Breast epithelium (tissue), 4 donors: Measurements from ENCODE around the gene DCAKD. TPM values are rescaled to one million over a fixed set of nuclear protein-coding genes. Genes with fewer than 3 reads are reported as not detected.

ENCODE experiments used
- DNase-seq, 2 donors: peaks; one replicate each; pipeline ENCODE4 v3.0.0-alpha.2; 2019; ENCODE audit warnings: low spot score in 2 of 2
- H3K27ac ChIP-seq, 2 donors: fragments of 200-600 bp; sonication (generic) in 1 of 2; one replicate each; pipeline ENCODE4 v1.5.1; 2016 to 2019; ENCODE audit warnings: mild to moderate bottlenecking in 1 of 2
- H3K27me3 ChIP-seq, 2 donors: fragments of 200-600 bp; sonication (generic) in 1 of 2; one replicate each; pipeline versions ENCODE4 v1.5.1 to v1.6.0; 2017 to 2019; ENCODE audit warnings: control low read depth in 1 of 2, mild to moderate bottlenecking in 1 of 2
- H3K36me3 ChIP-seq: fragments of 200-600 bp; one replicate; pipeline ENCODE4 v1.5.1; 2019
- H3K4me1 ChIP-seq, 2 donors: fragments of 200-600 bp; sonication (generic); one replicate each; pipeline ENCODE4 v1.5.1; 2016 to 2019; ENCODE audit warnings: control low read depth in 1 of 2
- H3K4me3 ChIP-seq, 3 donors: fragments of 200-600 bp; sonication (generic); 1 replicate in 2 of 3; 2 replicates in 1 of 3; pipeline ENCODE4 v1.5.1; 2016 to 2019; ENCODE audit warnings: mild to moderate bottlenecking in 3 of 3, moderate library complexity in 2 of 3
- H3K9me3 ChIP-seq, 2 donors: fragments of 200-600 bp; sonication (generic) in 1 of 2; one replicate each; pipeline ENCODE4 v1.5.1; 2016 to 2019; ENCODE audit warnings: control low read depth in 1 of 2
- POLR2A ChIP-seq: fragments of 450-650 bp; IDR thresholded peaks from one replicate; pipeline ENCODE4 v1.6.1; 2016; ENCODE audit warnings: antibody characterized with exemption, mild to moderate bottlenecking, moderate library complexity
- POLR2AphosphoS5 ChIP-seq, 3 donors: sonication (generic); formaldehyde crosslinking; IDR thresholded peaks; one replicate each; pipeline ENCODE4 v1.6.1; 2017; ENCODE audit warnings: antibody characterized with exemption in 3 of 3
- intact Hi-C: fragments of 100-400 bp; cut with DNase I; formaldehyde crosslinking; loops from one replicate; pipeline ENCODE4 v1.15.1; 2023; ENCODE audit warnings: low total_unique reads
- total RNA-seq, 3 donors: library from RNA; depleted of rRNA; stranded (reverse); fragments of >200 nt; gene quantifications; one replicate each; pipeline ENCODE4 v1.1.0, GENCODE V29; 2016
- TF ChIP-seq, protein P1 (sequence below), 3 donors: fragments of 450-650 bp; IDR thresholded peaks; one replicate each; pipeline ENCODE4 v1.5.1; 2016 to 2017; ENCODE audit warnings: antibody characterized with exemption in 3 of 3, mild to moderate bottlenecking in 3 of 3, moderate library complexity in 3 of 3

Gene DCAKD
- total RNA-seq, 3 donors from 2014 or later = 44.0 to 76.8 (median 48.2) TPM

DNA sequence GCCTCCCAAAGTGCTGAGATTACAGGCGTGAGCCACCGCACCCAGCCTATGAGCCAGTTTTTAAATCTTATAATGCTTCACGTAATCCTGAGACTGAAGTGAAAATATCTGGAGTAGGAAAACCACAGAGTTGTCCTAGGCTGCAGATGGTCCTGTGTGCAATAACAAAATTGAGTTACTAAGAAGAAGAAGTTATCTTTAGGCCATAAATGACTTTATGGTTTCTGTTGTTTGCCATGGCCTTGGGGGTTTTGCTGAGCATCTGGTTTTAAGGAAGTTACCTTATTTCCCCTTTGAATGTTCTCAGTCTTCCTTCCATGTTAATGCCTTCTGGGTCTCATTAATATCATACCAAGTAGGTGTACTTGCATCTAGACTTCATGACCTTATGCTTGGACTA, 26.2 kb upstream of the DCAKD start:
- intact Hi-C loops = no loop called here
- Histone ChIP-seq H3K4me3 (no peak overlapping the region), H3K36me3 (no peaks in the 10 kb centered on the region), H3K27me3 (no peaks in the 10 kb centered on the region), H3K4me1 (peaks cover 0 to 21% of the 10 kb centered on the region in 2 donors), H3K9me3 (no peaks in the 10 kb centered on the region), H3K27ac (peak overlapping the region; percentile 66 to 72)
- no peak for TF ChIP-seq POLR2AphosphoS5 (IDR thresholded peaks at IDR 0.05)
- TF ChIP-seq, protein P1, sequence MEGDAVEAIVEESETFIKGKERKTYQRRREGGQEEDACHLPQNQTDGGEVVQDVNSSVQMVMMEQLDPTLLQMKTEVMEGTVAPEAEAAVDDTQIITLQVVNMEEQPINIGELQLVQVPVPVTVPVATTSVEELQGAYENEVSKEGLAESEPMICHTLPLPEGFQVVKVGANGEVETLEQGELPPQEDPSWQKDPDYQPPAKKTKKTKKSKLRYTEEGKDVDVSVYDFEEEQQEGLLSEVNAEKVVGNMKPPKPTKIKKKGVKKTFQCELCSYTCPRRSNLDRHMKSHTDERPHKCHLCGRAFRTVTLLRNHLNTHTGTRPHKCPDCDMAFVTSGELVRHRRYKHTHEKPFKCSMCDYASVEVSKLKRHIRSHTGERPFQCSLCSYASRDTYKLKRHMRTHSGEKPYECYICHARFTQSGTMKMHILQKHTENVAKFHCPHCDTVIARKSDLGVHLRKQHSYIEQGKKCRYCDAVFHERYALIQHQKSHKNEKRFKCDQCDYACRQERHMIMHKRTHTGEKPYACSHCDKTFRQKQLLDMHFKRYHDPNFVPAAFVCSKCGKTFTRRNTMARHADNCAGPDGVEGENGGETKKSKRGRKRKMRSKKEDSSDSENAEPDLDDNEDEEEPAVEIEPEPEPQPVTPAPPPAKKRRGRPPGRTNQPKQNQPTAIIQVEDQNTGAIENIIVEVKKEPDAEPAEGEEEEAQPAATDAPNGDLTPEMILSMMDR (IDR thresholded peaks at IDR 0.05) = no peak
- TF ChIP-seq POLR2A = no peak
- no peak for DNase-seq

DNA sequence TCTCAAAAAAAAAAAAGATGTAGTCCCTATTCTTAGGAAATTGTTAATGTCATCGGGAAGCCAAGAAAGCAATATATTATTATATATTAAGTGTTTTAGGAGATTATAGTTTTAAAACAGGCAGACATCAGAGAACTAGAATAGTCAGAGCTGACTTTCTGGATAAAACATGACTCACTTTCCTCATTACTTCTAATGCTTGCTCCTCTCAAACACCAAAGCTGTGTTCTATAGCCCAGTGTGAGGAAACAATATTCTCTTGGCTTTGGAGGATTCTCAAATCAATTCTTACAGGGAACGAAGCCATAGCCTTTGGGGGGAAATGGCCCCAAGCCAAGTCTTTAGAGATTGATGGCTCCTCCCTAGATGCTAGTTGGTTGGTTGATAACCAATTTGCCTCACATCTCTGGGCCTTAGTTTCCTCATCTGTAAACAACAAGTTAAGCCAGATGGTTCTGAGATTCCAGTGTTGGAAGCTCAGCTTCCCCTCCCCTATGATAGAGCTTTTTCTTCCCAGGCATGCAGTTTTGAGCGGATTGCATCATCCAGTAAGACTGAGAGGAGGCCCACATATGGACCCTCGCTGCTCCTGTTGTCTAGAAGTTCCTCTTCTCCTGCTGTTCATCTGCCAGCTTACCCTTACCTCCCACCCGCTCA, 22.1 kb upstream of the DCAKD start:
- intact Hi-C loops = no loop called here
- Histone ChIP-seq H3K36me3 (no peaks in the 10 kb centered on the region), H3K4me1 (peaks cover 0 to 7% of the 10 kb centered on the region in 2 donors), H3K9me3 (no peaks in the 10 kb centered on the region), H3K27ac (peak overlapping the region; percentile 71 to 81), H3K27me3 (no peaks in the 10 kb centered on the region), H3K4me3 (no peak overlapping the region)
- TF ChIP-seq POLR2A (no peak), POLR2AphosphoS5 (IDR thresholded peaks at IDR 0.05) (peak; percentile 28 to 41 (median 35))
- TF ChIP-seq, protein P1 (IDR thresholded peaks at IDR 0.05) = no peak
- no peak for DNase-seq

DNA sequence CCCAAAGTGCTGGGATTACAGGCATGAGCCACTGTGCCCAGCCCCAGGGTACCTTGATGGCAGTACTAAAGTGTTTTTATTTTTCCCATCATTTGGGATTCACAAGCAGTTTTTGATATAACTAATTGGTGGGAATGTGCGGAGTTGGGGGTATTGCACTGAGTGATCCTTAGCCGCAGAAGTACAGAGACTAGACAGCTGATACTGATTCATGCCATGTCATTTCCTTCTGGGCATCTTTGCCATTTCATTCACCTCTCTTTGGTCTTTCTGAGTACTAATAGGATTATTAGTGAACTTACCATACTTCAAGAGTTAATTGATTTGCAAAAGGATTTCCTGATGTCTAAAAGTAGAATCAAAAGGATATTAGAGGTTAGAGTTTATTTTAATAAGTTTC, 19.4 kb upstream of the DCAKD start:
- no peak for DNase-seq
- Histone ChIP-seq H3K36me3 (no peaks in the 10 kb centered on the region), H3K4me1 (peaks cover 0 to 7% of the 10 kb centered on the region in 2 donors), H3K27me3 (no peaks in the 10 kb centered on the region), H3K9me3 (no peaks in the 10 kb centered on the region), H3K27ac (no peak overlapping the region), H3K4me3 (no peak overlapping the region)
- intact Hi-C loops = no loop called here
- TF ChIP-seq POLR2AphosphoS5 (IDR thresholded peaks at IDR 0.05) (no peak), POLR2A (no peak)
- TF ChIP-seq, protein P1 (IDR thresholded peaks at IDR 0.05) = no peak

DNA sequence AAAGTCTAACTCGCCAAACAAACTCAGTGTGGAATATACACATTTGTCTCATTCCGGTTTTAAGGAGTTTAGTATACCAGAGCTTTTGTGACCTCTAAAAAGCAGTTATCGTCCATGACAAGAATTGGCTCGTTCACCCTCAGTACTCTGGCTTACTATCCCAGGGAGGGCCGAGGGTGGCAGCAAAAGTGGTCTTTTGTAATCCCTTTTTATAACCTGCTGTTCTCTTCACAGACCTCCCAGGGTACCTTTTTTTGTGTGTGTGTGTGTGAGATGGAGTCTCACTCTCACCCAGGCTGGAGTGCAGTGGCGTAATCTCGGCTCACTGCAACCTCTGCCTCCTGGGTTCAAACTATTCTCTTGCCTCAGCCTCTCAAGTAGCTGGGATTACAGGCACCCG, 18.6 kb upstream of the DCAKD start:
- no peak overlapping the region for H3K4me3 ChIP-seq
- H3K9me3 ChIP-seq = no peaks in the 10 kb centered on the region
- peaks cover 0 to 7% of the 10 kb centered on the region in 2 donors for H3K4me1 ChIP-seq
- no peak for DNase-seq
- no peak overlapping the region for H3K27ac ChIP-seq
- intact Hi-C loops = no loop called here
- TF ChIP-seq POLR2AphosphoS5 (IDR thresholded peaks at IDR 0.05) (no peak), POLR2A (no peak)
- TF ChIP-seq, protein P1 (IDR thresholded peaks at IDR 0.05) = no peak
- no peaks in the 10 kb centered on the region for H3K36me3 ChIP-seq
- no peaks in the 10 kb centered on the region for H3K27me3 ChIP-seq

DNA sequence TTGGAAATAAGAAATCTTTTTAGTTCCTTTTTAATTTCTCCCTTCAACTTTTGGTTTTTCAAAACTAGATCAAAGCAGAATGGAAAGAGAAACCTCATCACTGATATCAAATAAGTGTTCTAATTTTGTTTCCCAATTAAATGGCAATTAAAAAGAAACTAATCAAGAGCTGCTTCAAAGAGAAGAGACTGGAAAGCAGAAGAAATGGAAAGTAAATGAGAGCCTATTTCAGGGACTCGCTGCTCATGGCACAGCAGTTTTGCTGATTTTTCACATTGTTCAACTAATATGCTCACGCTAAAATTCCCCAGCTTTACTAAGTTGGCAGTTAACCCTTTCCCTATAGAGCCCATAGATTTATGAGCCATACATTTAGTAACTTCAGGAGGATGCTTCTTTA, 16.2 kb upstream of the DCAKD start:
- H3K4me1 ChIP-seq = peaks cover 0 to 1% of the 10 kb centered on the region in 2 donors
- H3K27ac ChIP-seq = no peak overlapping the region
- intact Hi-C loops = no loop called here

More for the DNA sequence above, 16.2 kb upstream of the DCAKD start:
- no peaks in the 10 kb centered on the region for H3K27me3 ChIP-seq
- TF ChIP-seq POLR2A (no peak), POLR2AphosphoS5 (IDR thresholded peaks at IDR 0.05) (no peak)
- TF ChIP-seq, protein P1 (IDR thresholded peaks at IDR 0.05) = no peak
- no peaks in the 10 kb centered on the region for H3K9me3 ChIP-seq
- H3K4me3 ChIP-seq = no peak overlapping the region
- DNase-seq = no peak
- no peaks in the 10 kb centered on the region for H3K36me3 ChIP-seq
